Osteocyte (in vitro differentiated cells): Measurements from ENCODE around the gene CREB5. TPM values are rescaled to one million over a fixed set of nuclear protein-coding genes. Genes with fewer than 3 reads are reported as not detected.

Source experiments
- DNase-seq: peaks from one replicate; pipeline ENCODE4 v3.0.0; 2021; ENCODE audit warnings: mixed read lengths; ENCODE audit not compliant: unreplicated experiment; ENCODE audit errors: extremely low spot score
- H3K27ac Mint-ChIP-seq: one replicate; pipeline ENCODE4 v1.8.0; 2021; ENCODE audit warnings: mild to moderate bottlenecking, mixed read lengths; ENCODE audit not compliant: unreplicated experiment
- H3K27me3 Mint-ChIP-seq: one replicate; pipeline ENCODE4 v1.8.0; 2021; ENCODE audit warnings: mixed read lengths; ENCODE audit not compliant: unreplicated experiment
- H3K36me3 Mint-ChIP-seq: one replicate; pipeline ENCODE4 v1.8.0; 2021; ENCODE audit warnings: mixed read lengths; ENCODE audit not compliant: unreplicated experiment
- H3K4me1 Mint-ChIP-seq: one replicate; pipeline ENCODE4 v1.8.0; 2021; ENCODE audit warnings: mixed read lengths; ENCODE audit not compliant: unreplicated experiment
- H3K4me3 Mint-ChIP-seq: one replicate; pipeline ENCODE4 v1.8.0; 2021; ENCODE audit warnings: mild to moderate bottlenecking, moderate library complexity, mixed read lengths; ENCODE audit not compliant: unreplicated experiment
- H3K9me3 Mint-ChIP-seq: one replicate; pipeline ENCODE4 v1.8.0; 2021; ENCODE audit warnings: mixed read lengths; ENCODE audit not compliant: unreplicated experiment
- total RNA-seq: library from RNA; stranded (reverse); gene quantifications from 2 replicates; pipeline ENCODE4 v1.2.1, GENCODE V29; 2021
- TF ChIP-seq, protein P1 (sequence below): fragments of 200-600 bp; sonication (generic); IDR thresholded peaks from 2 replicates; pipeline ENCODE4 v1.5.0; 2021; ENCODE audit warnings: antibody characterized with exemption, mild to moderate bottlenecking, moderate library complexity

The CREB5 gene
- total RNA-seq, 1 donor from 2014 or later, result 7.5 TPM

- no peaks in the 10 kb centered on the region for H3K36me3 Mint-ChIP-seq
- peaks cover 31% of the 10 kb centered on the region for H3K4me1 Mint-ChIP-seq
- no peak overlapping the region for H3K27ac Mint-ChIP-seq
- no peak for DNase-seq
- H3K4me3 Mint-ChIP-seq, result no peak overlapping the region
- TF ChIP-seq, protein P1, sequence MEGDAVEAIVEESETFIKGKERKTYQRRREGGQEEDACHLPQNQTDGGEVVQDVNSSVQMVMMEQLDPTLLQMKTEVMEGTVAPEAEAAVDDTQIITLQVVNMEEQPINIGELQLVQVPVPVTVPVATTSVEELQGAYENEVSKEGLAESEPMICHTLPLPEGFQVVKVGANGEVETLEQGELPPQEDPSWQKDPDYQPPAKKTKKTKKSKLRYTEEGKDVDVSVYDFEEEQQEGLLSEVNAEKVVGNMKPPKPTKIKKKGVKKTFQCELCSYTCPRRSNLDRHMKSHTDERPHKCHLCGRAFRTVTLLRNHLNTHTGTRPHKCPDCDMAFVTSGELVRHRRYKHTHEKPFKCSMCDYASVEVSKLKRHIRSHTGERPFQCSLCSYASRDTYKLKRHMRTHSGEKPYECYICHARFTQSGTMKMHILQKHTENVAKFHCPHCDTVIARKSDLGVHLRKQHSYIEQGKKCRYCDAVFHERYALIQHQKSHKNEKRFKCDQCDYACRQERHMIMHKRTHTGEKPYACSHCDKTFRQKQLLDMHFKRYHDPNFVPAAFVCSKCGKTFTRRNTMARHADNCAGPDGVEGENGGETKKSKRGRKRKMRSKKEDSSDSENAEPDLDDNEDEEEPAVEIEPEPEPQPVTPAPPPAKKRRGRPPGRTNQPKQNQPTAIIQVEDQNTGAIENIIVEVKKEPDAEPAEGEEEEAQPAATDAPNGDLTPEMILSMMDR, result no peak
- peaks cover 4% of the 10 kb centered on the region for H3K27me3 Mint-ChIP-seq
- no peaks in the 10 kb centered on the region for H3K9me3 Mint-ChIP-seq
Measured at GRCh38 chr7:28631995-28632394, 219.7 kb downstream of the CREB5 start.

GRCh38 chr7:28638914-28639313, 226.6 kb downstream of the CREB5 start:
- H3K4me1 Mint-ChIP-seq, result peaks cover 13% of the 10 kb centered on the region
- no peaks in the 10 kb centered on the region for H3K27me3 Mint-ChIP-seq

GRCh38 chr7:28640001-28640400, 227.7 kb downstream of the CREB5 start:
- no peak overlapping the region for H3K27ac Mint-ChIP-seq
- TF ChIP-seq, protein P1, result no peak
- no peaks in the 10 kb centered on the region for H3K9me3 Mint-ChIP-seq
- H3K27me3 Mint-ChIP-seq, result no peaks in the 10 kb centered on the region
- H3K4me1 Mint-ChIP-seq, result peaks cover 13% of the 10 kb centered on the region
- no peak overlapping the region for H3K4me3 Mint-ChIP-seq
- no peak for DNase-seq
- H3K36me3 Mint-ChIP-seq, result no peaks in the 10 kb centered on the region

More at GRCh38 chr7:28638914-28639313, 226.6 kb downstream of the CREB5 start:
- DNase-seq, result no peak
- H3K9me3 Mint-ChIP-seq, result no peaks in the 10 kb centered on the region
- TF ChIP-seq, protein P1, result no peak
- H3K4me3 Mint-ChIP-seq, result no peak overlapping the region
- no peaks in the 10 kb centered on the region for H3K36me3 Mint-ChIP-seq
- no peak overlapping the region for H3K27ac Mint-ChIP-seq

GRCh38 chr7:28641752-28642545, 229.6 kb downstream of the CREB5 start:
- TF ChIP-seq, protein P1, result no peak
- no peak for DNase-seq
- no peak overlapping the region for H3K4me3 Mint-ChIP-seq
- no peaks in the 10 kb centered on the region for H3K36me3 Mint-ChIP-seq
- H3K4me1 Mint-ChIP-seq, result peaks cover 13% of the 10 kb centered on the region
- H3K27me3 Mint-ChIP-seq, result peaks cover 2% of the 10 kb centered on the region
- no peaks in the 10 kb centered on the region for H3K9me3 Mint-ChIP-seq
- no peak overlapping the region for H3K27ac Mint-ChIP-seq

GRCh38 chr7:28643188-28643569, 230.9 kb downstream of the CREB5 start:
- peaks cover 2% of the 10 kb centered on the region for H3K27me3 Mint-ChIP-seq
- no peak for DNase-seq
- H3K27ac Mint-ChIP-seq, result no peak overlapping the region
- H3K9me3 Mint-ChIP-seq, result no peaks in the 10 kb centered on the region
- peaks cover 13% of the 10 kb centered on the region for H3K4me1 Mint-ChIP-seq
- H3K36me3 Mint-ChIP-seq, result no peaks in the 10 kb centered on the region
- no peak overlapping the region for H3K4me3 Mint-ChIP-seq
- TF ChIP-seq, protein P1, result no peak
